Stimulated activated CD8-positive, alpha-beta memory T cell treated with anti-CD3 and anti-CD28 coated beads, Interleukin-15, amount 100 ng/mL, for 4 hours (primary cell): ENCODE measurements around the gene FOSL1.
A peak's percentile ranks its signal among the peaks of the same experiment; 100 is the strongest.
"Not testable (repeated sequence)": the region's sequence is repeated elsewhere in the genome, so short reads cannot be mapped to it uniquely, and the experiment has no call there.

Experiments
- DNase-seq, 2 donors: peaks; one replicate each; pipeline ENCODE4 v3.0.0-alpha.2; 2020; ENCODE audit warnings: low read depth in 2 of 2

The FOSL1 gene

DNA sequence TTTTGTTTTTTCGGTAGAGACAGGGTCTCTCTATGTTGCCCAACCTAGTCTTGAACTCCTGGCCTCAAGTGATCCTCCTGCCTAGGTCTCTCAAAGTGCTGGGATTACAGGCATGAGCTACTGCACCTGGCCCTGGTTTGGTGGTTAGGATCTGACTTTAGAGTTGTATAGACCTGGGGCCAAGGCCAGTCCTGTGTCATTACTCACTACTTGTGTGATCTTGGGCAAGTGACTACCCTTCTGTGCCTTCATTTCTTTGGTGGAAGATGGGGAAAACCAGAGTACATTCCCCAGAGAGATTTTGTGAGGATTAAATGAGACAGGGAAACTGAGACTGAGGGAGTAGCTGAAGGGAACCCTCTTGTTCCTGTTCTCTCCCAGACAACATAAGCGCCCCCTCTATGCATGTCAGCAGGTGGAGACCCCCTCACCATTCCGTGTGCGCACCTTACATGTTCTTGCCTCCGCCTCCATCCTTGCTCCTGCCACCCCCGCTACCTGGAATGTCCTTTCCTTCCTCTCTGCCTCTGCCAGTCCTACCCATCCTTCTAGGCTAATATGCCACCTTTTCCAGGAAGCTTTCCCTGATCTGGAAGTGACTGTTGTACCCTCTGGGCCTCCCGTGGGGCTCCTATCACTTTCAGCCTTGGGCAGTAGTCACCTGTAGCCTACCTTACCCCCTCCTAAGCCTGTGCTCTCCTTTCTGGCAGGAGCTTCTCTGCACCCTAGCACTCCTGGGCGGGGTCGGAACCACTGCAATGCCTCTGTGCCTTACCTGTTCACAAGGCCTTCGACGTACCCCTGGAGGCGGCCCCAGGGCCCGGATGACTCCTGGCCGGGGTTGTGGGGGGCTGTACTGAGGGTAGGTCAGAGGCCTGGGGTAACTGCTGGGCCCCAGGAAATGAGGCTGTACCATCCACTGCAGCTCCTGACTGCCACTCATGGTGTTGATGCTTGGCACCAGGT, 3.9 kb downstream of the FOSL1 start:
- DNase-seq: no peak

DNA sequence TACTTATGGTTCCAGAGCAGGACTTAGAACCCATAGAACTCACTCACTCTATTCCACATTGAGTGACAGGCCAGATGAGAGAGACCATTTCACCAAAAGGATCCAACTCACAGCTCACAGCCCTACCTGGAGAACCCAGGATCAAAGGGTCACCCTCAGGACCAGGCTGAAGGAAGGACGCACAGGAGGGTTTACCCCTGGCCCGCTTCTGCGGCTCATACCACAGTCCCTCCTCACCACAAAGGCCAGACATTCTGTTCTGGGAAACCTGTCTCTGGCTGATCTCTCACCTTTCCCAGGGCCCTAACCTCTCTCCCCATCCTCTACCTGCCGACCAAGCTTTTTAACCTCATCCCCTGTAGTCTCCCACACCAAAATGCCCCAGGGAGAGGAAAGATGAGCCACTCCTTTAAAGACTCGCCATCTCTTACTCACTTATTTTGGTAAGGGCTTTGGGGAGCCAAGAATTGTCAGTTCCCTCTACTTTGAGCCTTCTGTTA, 4.7 kb downstream of the FOSL1 start:
- DNase-seq: no peak

DNA sequence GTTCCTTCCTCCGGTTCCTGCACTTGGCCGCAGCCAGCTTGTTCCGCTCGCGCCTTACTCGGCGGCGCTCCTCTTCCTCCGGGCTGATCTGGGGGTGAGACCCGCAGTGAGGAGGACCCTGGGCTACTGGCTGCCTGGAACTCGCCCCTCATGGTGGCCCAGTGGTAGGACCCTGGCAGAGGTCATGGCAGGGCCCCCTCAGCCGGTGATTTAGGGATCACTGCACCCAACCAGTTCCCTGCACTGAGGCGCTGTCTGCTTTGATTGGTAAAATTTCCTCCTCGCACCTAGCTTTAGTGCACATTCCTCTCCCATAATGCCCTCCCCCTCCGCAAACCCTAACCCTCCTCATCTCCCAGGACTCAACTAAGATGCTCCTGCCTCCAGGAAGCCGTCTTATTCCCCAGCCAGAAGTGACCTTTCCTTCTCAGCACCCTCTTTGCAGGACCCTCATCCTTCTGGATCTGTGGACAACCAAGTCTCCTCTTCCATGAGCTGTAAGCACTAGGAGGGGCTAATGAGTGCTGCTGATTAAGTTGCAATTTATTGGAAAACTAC, 6.1 kb downstream of the FOSL1 start:
- DNase-seq: no peak

DNA sequence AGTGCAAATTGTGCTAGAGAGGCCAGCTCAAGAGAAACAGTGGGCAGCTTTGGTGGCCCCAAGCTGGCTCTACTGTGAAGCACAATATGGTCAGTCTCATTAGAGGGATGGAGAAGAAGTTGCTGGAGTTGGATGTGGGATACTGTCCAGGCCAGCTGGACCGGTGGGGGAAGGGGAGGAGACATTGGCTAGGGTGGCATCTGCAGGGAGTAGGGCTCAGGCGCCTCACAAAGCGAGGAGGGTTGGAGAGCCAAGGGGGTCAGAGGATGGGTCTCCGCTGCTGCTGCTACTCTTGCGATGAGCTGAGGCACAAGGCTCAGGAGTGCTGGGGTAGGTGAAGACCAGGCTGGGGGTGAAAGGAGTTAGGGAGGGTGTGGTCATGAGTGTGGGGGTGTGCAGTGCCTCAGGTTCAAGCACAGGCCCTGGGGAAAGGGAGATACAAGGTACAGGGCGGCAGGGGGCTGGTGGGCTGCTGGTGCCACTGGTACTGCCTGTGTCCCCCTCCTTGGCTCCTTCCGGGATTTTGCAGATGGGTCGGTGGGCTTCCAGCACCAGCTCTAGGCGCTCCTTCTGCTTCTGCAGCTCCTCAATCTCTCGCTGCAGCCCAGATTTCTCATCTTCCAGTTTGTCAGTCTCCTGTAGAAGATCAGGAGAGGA, 7.4 kb downstream of the FOSL1 start:
- no peak for DNase-seq

DNA sequence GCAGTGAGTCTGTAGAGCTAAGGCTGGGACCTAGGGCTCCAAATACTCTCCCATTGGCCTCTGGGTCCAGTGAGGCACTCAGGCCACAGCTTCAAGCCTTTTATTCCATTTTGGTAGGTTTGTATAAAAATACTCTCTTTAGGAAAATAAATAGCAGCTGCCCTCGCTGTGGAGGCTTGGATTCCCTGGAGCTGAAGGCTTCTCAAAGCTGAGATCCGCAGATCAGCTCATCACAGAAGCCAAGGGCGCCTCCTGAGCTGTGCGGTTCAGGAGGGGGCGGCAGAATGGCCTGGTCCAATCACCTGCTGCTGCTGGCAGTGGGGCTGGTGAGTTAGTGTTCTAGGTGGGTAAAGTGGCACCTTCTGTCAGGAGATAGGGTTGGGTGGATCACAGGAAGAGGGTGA, 8.0 kb downstream of the FOSL1 start:
- DNase-seq: not testable (repeated sequence)

DNA sequence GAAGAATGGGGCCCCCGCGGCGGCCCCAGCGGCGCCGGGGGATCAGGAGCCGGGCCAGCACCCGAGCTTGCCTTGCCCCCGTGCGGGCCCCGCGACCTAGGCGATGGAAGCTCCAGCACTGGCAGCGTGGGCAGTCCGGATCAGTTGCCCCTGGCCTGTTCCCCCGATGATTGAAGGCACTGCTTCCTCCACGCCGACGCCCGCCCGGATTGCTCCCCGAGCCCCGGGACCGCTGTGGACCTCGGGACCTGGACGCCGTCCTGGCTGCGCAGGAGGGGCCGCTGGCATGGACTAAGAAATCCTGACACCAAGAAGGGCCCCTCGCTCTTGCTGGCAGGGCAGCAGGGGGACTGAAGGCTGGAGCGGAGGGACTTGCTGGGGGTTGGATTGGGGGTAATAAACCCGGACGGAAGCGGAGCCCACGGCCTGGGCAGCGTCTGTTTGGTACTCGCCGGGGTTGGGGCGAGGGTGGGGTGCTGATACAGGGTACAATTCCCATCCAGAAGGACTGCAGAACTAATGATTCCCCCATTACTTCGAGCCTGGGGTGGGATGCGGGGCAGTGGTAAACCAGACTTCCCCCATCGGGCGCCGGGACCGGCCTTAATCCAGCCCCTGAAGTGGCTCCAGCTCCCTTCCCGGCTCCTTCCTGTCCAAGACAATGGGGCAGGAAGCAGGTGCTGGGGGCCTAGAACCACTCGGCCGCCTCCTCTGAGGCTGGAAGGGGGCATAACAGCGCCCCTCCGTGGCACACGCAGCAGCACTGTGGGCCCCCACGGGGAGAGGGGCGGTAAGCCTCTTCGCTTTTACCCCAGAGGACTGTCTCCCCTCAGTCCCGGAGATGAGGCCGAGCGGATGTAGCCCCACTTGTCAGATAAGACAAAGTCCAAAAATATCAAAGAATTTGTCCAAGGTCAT, 8.7 kb downstream of the FOSL1 start:
- DNase-seq: no peak

DNA sequence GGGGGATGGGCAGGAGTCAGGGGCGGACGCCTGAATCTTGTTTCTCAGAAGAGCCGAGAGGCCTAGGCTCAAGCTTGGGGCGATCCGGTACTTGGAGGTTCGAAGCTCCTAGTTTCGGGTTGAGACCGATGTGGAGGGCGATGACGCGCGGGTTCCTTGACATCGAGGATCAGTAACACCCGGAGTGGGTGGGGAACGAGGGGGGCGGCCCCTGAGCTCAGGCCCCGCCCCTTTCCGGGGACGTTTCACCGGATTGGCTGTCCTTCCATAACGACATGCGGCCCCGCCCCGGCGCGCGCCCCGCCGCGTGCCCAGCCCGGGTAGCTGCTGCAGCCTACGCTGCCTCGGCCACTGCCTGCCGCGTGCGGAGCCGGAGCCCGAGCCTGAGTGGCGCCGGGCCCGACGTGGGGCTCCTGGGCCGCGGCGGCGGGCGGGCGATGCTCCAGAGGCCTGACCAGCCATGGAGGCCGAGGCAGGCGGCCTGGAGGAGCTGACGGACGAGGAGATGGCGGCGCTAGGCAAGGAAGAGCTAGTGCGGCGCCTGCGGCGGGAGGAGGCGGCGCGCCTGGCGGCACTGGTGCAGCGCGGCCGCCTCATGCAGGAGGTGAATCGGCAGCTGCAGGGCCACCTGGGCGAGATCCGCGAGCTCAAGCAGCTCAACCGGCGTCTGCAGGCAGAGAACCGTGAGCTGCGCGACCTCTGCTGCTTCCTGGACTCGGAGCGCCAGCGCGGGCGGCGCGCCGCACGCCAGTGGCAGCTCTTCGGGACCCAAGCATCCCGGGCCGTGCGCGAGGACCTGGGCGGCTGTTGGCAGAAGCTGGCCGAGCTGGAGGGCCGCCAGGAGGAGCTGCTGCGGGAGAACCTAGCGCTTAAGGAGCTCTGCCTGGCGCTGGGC, 9.6 kb downstream of the FOSL1 start, which contains the start of gene CCDC85B:
Gene CCDC85B, plus strand, starts transcription at position 350 of the 895 bp plus-strand sequence. Its CDS starts 111 bp downstream, at position 461.
- peak; percentile 97 to 98 for DNase-seq

DNA sequence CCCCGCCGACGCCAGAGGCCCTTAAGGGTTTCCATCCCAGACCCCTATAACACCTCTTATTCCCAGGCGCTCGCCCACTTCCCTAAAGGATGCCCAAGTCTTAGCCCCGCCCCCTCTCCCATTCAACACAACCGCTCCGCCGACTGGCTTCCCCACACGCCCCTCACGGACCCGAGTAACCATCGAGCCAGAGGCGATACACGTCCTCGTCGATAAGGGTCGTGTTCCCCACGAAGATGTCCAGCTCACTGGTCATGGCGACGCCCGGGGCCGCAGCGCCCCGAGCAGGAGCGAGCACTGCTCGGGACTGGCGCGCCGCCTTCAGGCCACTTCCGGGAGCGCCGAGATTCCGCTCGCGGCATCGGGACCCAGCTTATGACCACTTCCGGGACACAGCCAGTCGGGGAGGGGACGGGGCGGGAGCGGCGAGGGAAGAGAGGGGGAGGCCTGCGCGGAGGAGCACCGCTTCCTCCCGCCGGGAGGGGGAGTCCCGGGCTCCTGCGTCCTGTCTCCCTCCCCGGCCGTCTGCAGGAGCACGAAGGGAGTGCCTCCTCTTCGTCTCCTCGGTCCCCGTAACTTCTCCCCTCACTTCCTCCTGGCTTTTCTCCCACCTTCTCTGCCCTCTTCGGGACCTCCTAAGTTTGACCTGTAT, 11.9 kb downstream of the FOSL1 start, which contains the start of gene FIBP:
Gene FIBP, minus strand, starts transcription at position 309 of the 652 bp plus-strand sequence. Its CDS starts 53 bp downstream, at position 256.
- DNase-seq: peak; percentile 90 to 92

DNA sequence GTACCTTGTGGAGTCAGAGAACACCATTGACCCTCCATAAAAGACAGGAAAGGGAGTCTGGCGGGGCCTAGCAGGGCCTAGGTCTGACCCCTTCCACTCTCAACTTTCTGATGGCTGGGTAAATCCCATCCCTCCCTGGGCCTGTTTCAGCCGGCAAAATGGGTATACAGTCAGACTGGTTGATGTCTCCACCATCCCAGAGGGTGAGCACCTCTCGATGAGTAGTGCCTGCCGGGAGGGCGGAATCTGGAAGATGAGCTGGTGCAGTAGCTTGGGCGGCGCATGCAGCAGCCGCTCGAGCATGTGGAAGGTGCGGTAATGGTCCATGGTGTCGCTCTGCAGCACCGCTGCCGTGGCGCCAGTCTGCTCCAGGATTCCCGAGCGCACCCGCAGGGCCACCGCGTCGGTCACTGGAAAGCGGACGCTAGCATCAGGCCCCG, 12.4 kb downstream of the FOSL1 start:
- DNase-seq: no peak

DNA sequence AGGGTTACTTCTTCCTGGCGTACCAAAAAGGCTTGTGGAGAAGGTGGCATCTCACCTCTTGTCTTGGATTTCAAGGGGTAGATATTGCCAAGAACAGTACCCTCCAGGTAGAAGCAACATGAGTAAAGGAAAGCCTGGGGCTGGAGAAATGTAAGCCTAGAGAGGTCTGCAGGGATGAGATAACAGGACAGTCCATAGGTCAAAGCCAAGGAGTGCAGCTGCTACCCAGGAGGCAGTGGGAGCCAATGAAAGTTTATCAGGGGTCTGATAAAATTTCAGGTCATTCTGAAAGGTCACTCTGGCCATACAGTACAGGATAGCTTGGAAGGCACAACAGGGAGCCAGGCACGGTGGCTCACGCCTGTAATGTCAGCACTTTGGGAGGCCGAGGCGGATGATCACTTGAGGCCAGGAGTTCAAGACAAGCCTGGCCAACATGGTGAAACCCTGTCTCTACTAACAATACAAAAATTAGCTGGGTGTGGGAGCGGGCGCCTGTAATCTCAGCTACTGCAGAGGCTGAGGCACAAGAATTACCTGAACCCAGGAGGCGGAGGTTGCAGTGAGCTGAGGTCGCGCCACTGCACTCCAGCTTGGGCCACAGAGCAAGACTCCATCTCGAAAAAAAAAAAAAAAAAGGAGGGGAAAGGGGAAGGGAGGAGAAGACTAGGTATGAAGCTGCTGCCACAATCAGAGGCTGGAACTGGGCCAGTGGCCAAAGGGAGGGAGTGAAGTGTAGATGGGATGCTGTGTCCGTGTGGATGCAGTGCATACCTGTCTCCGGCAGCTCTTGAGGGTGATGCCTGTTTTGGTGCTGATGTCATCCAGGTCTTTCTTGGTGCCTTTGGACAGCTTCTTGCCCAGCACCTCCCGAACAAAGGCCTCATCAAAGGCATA, 13.1 kb downstream of the FOSL1 start:
- DNase-seq: no peak

DNA sequence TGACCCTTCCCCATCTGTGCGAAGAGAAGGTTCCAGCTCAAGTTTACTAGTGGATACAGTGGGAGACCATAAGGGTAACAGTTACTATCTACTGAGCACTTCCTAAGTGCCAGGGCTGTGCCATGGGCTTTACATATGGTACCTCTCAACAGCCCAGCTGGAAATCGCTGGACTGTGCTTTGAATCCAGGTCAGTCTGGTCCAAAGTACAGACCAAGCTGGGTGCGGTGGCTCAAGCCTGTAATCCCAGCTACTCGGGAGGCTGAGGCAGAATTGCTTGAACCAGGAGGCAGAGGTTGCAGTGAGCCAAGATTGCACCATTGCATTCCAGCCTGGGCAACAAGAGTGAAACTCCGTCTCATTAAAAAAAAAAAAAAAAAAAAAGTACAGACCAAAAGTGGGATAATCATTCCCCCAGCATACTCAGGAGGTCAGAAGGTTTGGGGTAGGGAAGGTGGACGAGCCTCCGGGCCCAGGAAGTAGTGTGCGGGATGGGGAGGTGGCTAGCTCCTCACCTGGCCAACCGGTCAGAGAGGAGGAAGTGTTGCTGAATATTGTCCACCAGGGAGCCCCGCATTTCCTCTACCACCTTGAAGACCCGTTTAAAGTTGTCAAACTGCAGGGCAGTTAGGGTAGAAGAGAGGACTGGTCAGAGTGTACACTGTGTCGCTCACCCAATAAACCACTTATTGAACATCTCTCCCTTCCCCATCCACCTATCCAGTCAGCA, 14.2 kb downstream of the FOSL1 start:
- DNase-seq: no peak

DNA sequence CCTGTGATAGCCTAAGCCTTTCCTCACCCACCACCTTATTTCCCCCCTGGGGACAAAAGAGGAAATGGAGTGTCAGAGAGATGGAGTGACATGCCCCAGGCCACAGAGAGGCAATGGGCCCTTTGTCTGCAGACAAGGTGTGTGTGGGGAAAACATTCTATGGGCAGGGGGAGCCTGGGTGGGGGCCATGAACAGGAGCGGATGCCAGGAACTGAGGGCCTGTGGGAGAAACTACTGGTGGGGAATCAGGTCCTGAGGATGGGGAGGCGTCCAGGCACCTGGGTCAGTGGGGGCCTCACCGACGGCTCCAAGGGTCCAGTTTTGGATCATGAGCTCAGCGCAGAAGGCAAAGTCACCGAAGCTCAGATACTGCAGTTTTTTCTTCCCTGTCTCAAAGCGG, 15.0 kb downstream of the FOSL1 start:
- DNase-seq: no peak

DNA sequence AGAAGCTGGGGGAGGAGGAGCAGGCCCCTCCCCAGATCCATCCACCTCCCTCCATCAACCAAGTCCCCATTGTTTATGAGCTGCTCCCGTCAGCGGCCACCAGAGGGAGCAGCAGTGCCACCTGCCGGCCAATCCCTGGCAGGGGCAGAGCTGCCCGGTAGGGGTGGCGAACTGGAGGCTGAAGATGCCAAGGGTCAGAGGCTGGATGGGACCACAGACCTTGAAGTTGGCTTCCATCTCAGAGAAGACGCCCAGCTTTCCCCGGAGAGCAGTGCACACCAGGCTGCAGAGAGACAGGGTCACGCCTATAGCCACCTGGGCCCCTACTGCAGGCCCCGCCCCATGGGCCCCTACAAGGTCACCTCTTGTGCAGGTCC, 15.5 kb downstream of the FOSL1 start:
- DNase-seq: peak in 1 of 2 donors; percentile 58

DNA sequence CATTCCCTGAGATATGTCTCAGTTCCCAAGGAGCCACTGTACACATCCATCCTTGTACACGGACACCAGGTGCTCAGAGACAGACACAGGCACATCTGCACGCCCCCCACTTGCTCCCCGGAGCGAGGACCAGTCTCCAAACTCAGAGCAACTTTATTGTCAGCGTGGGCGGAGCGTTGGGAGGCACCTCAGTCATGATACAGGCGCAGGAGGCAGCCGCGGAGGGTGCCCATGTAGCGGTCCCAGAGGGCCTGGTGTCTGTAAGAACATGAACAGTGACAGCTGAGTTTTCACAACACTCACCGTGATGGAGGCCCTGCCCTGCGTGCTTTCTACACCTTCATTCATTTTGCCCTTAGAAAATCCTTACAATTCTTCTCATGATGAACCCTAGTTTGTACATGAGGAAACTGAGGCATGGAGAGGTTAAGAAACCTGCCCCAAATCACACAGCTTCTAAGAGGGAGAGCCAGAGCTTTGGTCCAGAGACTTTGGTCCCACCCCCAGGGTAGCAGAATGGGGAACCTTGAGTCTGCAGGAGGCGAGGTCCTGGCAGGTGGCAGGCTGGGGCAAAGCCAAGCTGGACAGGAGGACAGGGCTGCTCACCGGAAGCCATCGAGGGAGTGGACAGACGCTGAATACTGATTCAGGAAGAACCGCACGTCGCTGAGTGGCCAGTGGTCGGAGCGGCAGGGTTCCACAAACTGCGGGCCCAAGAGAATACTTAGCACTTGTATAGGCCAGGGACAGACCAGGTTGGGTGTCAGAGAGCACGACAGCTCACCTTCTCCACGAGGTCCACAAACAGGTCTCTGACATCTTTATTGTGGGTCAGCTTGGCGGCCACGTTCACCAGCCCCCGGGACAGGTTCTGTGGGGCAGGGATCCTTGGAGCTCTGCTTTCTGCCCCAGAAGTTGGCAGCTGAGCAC, 16.1 kb downstream of the FOSL1 start:
- DNase-seq: no peak

DNA sequence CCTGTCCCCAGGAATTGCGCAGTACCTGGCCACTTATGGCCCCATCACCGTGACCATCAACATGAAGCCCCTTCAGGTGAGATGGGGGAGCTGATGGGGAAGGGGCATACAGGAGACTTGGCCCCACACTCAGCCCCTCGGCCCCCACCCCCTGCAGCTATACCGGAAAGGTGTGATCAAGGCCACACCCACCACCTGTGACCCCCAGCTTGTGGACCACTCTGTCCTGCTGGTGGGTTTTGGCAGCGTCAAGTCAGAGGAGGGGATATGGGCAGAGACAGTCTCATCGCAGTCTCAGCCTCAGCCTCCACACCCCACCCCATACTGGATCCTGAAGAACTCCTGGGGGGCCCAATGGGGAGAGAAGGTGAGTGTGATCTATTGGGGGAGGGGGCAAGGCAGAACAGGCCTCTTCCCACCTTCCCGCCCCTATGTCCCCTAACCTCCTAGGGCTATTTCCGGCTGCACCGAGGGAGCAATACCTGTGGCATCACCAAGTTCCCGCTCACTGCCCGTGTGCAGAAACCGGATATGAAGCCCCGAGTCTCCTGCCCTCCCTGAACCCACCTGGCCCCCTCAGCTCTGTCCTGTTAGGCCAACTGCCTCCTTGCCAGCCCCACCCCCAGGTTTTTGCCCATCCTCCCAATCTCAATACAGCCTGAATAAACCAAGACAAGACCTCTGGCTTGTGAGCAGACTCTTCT, 17.0 kb downstream of the FOSL1 start:
- no peak for DNase-seq
